ENCODE data around the gene AJUBA. TPM values are rescaled to one million over a fixed set of nuclear protein-coding genes. Genes with fewer than 3 reads are reported as not detected.

Gene AJUBA
- total and polyA plus RNA-seq, 2 donors (not counting 1 experiment from before 2014, with no cell fraction given), result 1.6 TPM; not detected in 1

DNA sequence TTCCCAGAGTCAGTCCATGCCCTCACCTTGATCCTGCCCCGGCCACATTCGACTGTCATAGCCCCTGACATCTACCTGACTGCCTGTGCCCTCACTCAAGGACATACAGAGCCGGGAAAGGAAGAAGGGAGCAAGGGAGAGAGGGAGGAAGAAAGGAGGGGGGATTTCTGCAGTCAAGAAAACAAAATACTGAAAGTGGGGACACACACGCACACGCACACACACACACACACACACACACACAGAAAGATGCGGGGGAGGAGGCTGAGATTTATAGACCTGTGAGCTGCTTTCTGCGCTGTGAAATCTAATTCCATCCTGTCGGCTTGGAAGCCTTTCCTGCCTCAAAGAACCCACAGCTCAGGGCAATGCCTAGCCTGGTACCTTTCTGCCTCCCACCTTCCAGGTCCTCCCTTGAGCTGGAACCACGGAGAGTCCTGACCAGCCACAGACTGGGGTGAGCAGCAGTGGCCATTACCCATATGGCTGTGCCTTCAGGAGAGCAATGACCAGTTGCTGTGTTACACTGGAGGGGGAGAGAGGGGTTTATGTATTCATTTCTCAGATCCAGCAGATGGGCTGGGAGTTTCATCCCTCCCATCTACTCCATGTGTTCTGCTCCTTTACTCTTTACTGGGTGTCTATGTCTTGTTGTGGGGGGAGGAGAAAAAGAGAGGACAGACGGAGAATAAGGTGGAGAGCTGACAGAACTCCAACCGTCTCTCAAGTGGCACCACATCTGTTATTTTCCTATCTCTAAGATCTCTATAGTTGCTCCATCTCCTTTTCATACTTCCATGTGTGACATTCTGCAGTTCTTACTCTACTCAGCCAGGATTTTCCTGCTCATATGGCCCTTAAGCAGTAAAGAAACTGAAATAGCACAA is 14.7 kb upstream of the AJUBA start:
- intact Hi-C loops (cut with micrococcal nuclease), result no loop called here
- ChIA-PET CTCF (interaction anchor here (1.3 to 36.3 kb wide), 4 partner anchors 12 to 63 kb away, joined by 4 to 1134 read pairs (median 62); partner anchors contain the start of genes AJUBA and CDH24), POLR2A (interaction anchor here (3.2 kb wide), 1 partner anchor 10 kb away, joined by 11 read pairs; no protein-coding TSS in a partner anchor)
- Histone ChIP-seq H3K36me3 (replicated peaks in 1 of 2; ENCODE audit: control extremely low read depth in 1 of 2, control insufficient read depth in 1 of 2, extremely low read depth in 1 of 2, insufficient read depth in 2 of 2, low read length in 1 of 2) (peaks cover 0 to 19% of the 10 kb centered on the region in 2 experiments), H3K27ac (ENCODE audit: low read length in 2 of 2) (no peak overlapping the region), H3K9ac (ENCODE audit: low read length) (no peak overlapping the region), H3K4me1 (ENCODE audit: control insufficient read depth in 2 of 2, insufficient read depth in 2 of 2, low read length in 2 of 2) (no peaks in the 10 kb centered on the region), H3K4me3 (ENCODE audit: control extremely low read depth in 1 of 5, extremely low read depth in 1 of 5, insufficient read depth in 1 of 5, low read depth in 2 of 5, low read length in 4 of 5) (no peak overlapping the region), H4K20me1 (ENCODE audit: control insufficient read depth, insufficient read depth, low read length, poor library complexity, severe bottlenecking) (no peaks in the 10 kb centered on the region), H3K79me2 (ENCODE audit: control insufficient read depth, insufficient read depth, low read length) (no peaks in the 10 kb centered on the region), H2AFZ (ENCODE audit: insufficient read depth, low read depth, low read length, poor library complexity, severe bottlenecking) (no peak overlapping the region), H3K4me2 (replicated peaks; ENCODE audit: low read depth, low read length, poor library complexity, severe bottlenecking) (no peak overlapping the region), H3K9me3 (ENCODE audit: control extremely low read depth in 1 of 3, control insufficient read depth in 2 of 3, insufficient read depth in 1 of 3, low read length in 2 of 3) (no peaks in the 10 kb centered on the region), H3K27me3 (replicated peaks in 1 of 4; ENCODE audit: control extremely low read depth in 1 of 4, control insufficient read depth in 3 of 4, insufficient read depth in 4 of 4, low read length in 3 of 4) (no peaks in the 10 kb centered on the region)
- Mint-ChIP-seq H3K4me1 (peaks cover 2% of the 10 kb centered on the region), H3K9me3 (ENCODE audit: insufficient read depth) (no peaks in the 10 kb centered on the region), H3K4me3 (no peak overlapping the region), H3K27ac (no peak overlapping the region), H3K27me3 (no peaks in the 10 kb centered on the region)
- TF ChIP-seq, protein P1, sequence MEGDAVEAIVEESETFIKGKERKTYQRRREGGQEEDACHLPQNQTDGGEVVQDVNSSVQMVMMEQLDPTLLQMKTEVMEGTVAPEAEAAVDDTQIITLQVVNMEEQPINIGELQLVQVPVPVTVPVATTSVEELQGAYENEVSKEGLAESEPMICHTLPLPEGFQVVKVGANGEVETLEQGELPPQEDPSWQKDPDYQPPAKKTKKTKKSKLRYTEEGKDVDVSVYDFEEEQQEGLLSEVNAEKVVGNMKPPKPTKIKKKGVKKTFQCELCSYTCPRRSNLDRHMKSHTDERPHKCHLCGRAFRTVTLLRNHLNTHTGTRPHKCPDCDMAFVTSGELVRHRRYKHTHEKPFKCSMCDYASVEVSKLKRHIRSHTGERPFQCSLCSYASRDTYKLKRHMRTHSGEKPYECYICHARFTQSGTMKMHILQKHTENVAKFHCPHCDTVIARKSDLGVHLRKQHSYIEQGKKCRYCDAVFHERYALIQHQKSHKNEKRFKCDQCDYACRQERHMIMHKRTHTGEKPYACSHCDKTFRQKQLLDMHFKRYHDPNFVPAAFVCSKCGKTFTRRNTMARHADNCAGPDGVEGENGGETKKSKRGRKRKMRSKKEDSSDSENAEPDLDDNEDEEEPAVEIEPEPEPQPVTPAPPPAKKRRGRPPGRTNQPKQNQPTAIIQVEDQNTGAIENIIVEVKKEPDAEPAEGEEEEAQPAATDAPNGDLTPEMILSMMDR (IDR thresholded peaks at IDR 0.05), result no peak
- TF ChIP-seq EZH2 (IDR thresholded peaks at IDR 0.05; ENCODE audit: borderline replicate concordance, insufficient read depth, low read depth, low read length, poor library complexity, severe bottlenecking), result no peak
- DNase-seq, result no peak
- WGBS (ENCODE audit: insufficient coverage), result 96% methylated on average over 5 of the region's 11 CpGs
- no peak for ATAC-seq (ENCODE audit: low read depth)

All from B cell (primary cell).